ENCODE results near the gene MVK. TPM values are rescaled to one million over a fixed set of nuclear protein-coding genes. Genes with fewer than 3 reads are reported as not detected.

MVK gene
- total RNA-seq, 1 experiment from 2014 or later, result 19.2 TPM

GRCh38 chr12:109588461-109589239, 15.1 kb downstream of the MVK start:
- Histone ChIP-seq H3K27ac (ENCODE audit: insufficient read length, low read depth, low read length) (no peak overlapping the region), H2BK5ac (ENCODE audit: insufficient read length, low read length) (no peak overlapping the region), H3K23ac (ENCODE audit: insufficient read length, low read depth, low read length) (no peak overlapping the region), H3K56ac (ENCODE audit: insufficient read length, low read depth, low read length) (no peak overlapping the region), H2BK12ac (ENCODE audit: insufficient read length, low read depth, low read length) (no peak overlapping the region), H2AK5ac (ENCODE audit: insufficient read length, low read length) (no peak overlapping the region), H3K4ac (ENCODE audit: low read depth, low read length) (no peak overlapping the region), H3K79me1 (ENCODE audit: insufficient read depth, low read depth, low read length, poor library complexity, severe bottlenecking) (no peaks in the 10 kb centered on the region), H3K27me3 (ENCODE audit: insufficient read depth, low read length) (no peaks in the 10 kb centered on the region), H3K4me1 (ENCODE audit: insufficient read depth, low read length) (no peaks in the 10 kb centered on the region), H2BK120ac (ENCODE audit: low read depth, low read length, poor library complexity, severe bottlenecking) (no peak overlapping the region), H4K8ac (replicated peaks; ENCODE audit: insufficient read length, low read depth, low read length) (no peak overlapping the region), H4K20me1 (ENCODE audit: control insufficient read depth, insufficient read depth, insufficient read length) (no peaks in the 10 kb centered on the region), H3K18ac (ENCODE audit: insufficient read length, low read depth, low read length) (no peak overlapping the region), H2BK20ac (ENCODE audit: low read depth, low read length, poor library complexity, severe bottlenecking) (no peak overlapping the region), H3K79me2 (ENCODE audit: insufficient read depth, low read length) (no peaks in the 10 kb centered on the region), H2AFZ (ENCODE audit: low read length) (no peak overlapping the region), H3K14ac (ENCODE audit: insufficient read depth, low read length) (no peak overlapping the region), H4K91ac (ENCODE audit: insufficient read length, low read depth, low read length) (no peak overlapping the region), H3K9me3 (ENCODE audit: control insufficient read depth, low read depth, low read length) (no peaks in the 10 kb centered on the region), H3K23me2 (ENCODE audit: insufficient read length, low read depth, low read length, poor library complexity, severe bottlenecking) (no peaks in the 10 kb centered on the region), H2BK15ac (ENCODE audit: low read depth, low read length) (no peak overlapping the region), H3K4me2 (ENCODE audit: insufficient read depth, insufficient read length, low read length) (no peak overlapping the region), H3K9ac (ENCODE audit: extremely low read depth, insufficient read length, low read length) (no peak overlapping the region), H4K5ac (ENCODE audit: insufficient read length, low read depth, low read length) (no peak overlapping the region), H3T11ph (ENCODE audit: low read length) (no peak overlapping the region)
- Mint-ChIP-seq H3K27ac (peak overlapping the region; percentile 45 to 81 (median 69); a peak in 5 of 7 replicates), H3K9me3 (no peaks in the 10 kb centered on the region), H3K27me3 (ENCODE audit: low read depth) (no peaks in the 10 kb centered on the region), H3K4me1 (no peaks in the 10 kb centered on the region), H3K36me3 (ENCODE audit: insufficient read depth in 1 of 3, low read depth in 3 of 3) (peaks cover 5 to 35% (median 29%) of the 10 kb centered on the region in 3 experiments; a peak in 5 of 7 replicates), H3K4me3 (no peak overlapping the region)
- no CpG with 5 or more reads among the region's 26 CpGs for WGBS (ENCODE audit: extremely low coverage, insufficient read length, low lambda C conversion rate)
- no peak for DNase-seq
- TF ChIP-seq CTCF (conservative IDR thresholded peaks at IDR 0.05), result no peak

All from H9 (cell line).